Suppressor macrophage treated with lipopolysaccharide for 1 hour (primary cell): Measurements from ENCODE around the gene KLF14.
"Not testable (repeated sequence)": the region's sequence is repeated elsewhere in the genome, so short reads cannot be mapped to it uniquely, and the experiment has no call there.

ENCODE experiments used
- DNase-seq, 3 donors: peaks; one replicate each; pipeline ENCODE4 v3.0.0-alpha.2; 2020 to 2022

Gene KLF14

DNA sequence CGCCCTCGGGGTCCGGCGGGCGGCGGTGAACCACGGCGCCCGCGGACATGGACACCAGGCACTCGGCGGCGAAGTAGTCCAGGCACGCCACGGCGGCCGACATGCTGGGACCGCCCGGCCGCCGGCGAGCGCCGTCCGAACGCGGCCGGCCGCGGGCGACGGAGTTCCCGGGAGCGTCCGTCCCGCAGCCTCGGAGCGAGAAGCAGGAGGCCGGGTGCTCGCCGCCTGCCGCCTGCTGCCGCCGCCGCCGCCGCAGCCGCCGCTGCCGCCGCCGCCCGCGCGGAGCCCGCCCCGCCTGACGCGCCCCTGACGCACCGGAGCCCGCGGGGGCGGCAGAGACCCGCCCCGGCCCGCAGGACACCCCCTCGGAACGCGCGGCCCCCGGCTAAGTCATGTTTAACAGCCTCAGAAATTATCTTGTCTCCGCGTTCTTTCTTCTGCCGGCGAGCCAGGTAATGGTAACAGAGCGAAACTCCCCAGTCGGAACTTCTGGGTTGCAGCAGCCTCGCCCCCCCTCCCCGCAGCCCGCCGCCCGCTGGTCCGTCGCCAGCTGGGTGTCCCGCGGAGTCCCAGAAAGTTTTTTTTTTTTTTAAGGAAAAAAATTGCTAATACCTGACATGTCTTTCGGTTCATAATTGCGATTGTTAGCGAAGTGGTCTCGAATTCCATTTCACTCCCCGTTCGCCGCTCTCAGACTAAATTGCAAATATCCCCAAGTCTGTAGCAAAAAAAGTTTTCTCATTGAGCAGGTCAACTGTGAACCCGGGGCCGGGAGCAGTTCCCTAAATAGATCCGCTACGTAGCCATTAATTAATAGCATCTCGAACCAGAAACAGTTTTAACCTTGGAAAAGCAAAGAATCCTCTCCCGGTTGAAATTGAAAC, at the start of gene KLF14:
KLF14 (minus strand) TSS at position 277 of the 884 bp plus-strand sequence; CDS start at position 103, 174 bp downstream.
- DNase-seq = peak; percentile 45 to 78 (median 67)

DNA sequence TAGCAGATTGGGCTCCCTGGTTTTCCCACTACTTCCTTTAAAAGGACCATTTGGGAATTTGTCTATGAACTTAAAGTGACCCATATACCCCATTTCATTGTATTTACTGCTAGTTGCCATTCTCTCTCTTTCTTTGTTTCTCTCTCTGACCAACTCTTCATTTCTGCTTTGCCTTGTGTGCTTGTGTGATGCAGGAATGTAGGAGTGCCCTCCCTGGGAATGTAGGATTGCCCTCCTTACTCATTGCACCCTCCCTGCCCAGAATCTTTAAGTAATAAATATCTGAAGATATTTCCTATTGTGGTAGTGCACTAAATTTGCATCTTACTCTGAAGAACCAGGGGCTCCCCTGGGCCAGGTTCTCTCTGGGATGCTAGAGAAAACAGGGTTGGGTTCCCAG, 47.3 kb upstream of the KLF14 start:
- DNase-seq = no peak

DNA sequence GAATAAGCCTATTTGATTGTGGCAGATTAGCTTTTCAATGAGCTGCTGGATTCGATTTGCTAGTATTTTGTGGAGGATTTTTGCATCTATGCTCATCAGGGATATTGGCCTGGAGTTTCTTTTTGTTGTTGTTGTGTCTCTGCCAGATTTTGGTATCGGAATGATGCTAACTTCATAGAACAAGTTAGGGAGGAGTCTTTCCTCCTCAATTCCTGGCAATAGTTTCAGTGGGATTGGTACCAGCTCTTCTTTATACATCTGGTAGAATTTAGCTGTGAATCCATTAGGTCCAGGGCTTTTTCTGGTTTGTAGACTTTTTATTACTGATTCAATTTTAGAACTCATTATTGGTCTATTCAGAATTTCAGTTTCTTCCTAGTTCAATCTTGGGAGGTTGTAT, 43.4 kb upstream of the KLF14 start:
- no peak for DNase-seq

DNA sequence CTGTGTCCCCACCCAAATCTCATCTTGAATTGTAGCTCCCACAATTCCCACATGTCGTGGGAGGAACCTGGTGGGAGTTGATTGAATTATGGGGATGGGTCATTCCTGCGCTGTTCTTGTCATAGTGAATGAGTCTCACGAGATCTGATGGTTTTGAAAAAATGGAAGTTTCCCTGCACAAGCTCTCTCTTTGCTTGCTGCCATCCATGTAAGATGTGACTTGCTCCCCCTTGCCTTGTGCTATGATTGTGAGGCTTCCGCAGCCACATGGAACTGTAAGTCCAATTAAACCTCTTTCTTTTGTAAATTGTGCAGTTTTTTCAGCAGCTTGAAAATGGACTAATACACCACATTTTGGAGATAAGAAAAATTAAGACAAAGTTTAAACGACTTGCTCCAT, 38.4 kb upstream of the KLF14 start:
- DNase-seq = not testable (repeated sequence)

DNA sequence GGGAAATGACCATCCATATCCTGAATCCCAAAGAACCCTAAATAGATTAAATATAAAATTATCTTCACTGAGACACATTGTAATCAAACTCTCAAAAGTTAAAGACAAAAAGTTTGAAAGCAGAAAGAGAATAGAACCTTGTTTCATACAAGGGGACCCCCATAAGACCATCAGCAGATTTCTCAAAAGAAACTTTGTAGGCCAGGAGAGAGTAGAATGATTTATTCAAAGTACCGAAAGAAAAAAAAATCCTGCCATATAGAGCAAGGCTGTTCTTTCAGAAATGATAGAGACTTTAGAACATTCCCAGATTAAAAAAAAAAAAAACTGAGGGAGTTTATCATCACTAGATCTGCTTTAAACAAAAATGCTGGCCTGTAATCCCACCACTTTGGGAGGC, 34.8 kb upstream of the KLF14 start:
- DNase-seq = no peak

DNA sequence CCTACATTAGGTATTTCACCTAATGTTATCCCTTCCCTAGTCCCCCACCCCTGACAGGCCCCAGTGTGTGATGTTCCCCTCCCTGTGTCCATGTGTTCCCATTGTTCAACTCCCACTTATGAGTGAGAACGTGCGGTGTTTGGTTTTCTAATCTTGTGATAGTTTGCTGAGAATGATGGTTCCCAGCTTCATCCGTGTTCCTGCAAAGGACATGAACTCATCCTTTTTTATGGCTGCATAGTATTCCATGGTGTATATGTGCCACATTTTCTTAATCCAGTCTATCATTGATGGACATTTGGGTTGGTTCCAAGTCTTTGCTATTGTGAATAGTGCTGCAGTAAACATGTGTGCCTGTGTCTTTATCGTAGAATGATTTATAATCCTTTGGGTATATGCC, 30.6 kb upstream of the KLF14 start:
- DNase-seq = not testable (repeated sequence)

DNA sequence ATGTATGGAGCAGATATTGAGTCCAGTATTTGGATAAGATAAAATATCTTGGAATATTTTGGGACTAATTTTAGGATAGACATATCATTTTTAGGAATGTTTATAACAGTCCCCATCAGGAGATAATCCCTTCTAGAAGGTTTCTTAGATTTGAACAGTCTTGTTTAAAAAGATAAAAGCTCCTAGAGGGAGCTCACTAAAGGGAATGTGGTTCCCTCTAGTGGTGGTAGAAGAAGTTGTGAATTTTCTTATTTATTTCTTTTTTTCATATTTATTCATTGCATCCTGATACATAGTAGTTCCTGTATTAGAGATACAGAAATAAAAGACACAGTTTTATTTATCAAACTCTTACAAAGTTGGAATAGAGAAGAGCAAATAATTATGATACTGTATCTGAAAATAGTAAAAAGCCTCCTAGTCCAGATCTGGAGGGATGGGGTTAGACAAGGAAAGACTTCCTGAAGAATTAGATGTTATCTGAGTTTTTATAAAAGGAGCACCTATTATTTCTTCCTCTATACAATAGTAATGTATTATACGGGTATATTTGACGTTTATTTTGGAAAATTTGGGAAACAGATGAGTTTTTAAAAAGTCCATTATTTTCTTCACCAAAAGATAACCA, 24.5 kb upstream of the KLF14 start:
- DNase-seq = peak; percentile 43 to 76 (median 58)

DNA sequence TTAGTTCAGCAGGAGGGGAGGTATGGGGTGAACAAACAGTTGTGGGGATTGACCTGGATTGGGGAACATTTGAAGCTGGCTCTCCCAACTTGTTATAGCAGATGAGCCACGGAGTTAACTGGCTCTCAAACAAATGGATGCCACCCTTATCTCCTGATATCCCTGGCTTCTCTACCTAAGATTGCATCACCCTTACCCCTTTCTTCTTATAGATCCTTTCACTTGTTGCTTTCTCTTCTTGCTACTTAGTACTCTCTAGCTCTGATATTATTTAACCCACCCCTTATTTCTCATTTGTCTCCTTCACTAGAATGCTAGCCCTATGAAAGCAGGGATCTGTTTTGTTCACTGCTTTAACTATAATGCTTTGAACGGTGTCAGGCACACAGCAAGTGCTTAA, 22.3 kb upstream of the KLF14 start:
- DNase-seq = no peak

DNA sequence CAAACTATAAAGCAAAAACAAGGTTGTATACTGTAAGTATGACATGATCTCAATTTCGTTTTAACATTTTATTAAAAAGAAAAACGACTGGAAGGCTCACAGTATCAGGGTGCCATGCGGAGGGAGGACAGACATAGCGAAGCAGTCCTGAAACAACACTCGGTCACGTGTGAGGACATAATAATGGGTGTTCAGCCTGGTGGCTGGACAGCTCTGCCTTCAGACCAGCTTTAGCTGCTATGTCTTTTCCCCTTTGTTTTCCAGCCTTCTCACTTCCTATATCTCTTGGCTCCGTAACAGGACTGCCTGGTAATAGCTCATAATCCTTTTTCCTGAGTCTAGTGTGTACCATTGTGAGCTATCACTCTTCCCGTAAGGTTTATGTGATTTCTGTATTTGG, 18.4 kb upstream of the KLF14 start:
- DNase-seq = no peak

DNA sequence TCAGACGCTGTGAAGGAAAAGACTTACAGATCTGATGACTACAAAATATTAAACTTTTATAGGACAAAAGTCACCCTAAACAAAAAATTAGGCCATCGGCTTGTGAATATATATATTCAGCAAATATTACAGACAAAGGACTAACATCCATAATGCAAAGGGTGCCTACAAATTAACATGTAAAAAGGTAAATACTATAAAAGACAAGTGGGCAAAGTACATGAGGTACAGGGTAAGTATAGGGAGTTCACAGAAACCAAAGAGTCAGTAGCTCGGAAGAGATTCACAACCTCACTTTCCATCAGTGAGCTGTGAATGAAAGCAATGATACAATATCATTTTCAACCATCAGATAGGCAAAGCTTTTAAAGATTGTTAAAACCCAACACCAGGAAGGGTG, 16.7 kb upstream of the KLF14 start:
- no peak for DNase-seq

DNA sequence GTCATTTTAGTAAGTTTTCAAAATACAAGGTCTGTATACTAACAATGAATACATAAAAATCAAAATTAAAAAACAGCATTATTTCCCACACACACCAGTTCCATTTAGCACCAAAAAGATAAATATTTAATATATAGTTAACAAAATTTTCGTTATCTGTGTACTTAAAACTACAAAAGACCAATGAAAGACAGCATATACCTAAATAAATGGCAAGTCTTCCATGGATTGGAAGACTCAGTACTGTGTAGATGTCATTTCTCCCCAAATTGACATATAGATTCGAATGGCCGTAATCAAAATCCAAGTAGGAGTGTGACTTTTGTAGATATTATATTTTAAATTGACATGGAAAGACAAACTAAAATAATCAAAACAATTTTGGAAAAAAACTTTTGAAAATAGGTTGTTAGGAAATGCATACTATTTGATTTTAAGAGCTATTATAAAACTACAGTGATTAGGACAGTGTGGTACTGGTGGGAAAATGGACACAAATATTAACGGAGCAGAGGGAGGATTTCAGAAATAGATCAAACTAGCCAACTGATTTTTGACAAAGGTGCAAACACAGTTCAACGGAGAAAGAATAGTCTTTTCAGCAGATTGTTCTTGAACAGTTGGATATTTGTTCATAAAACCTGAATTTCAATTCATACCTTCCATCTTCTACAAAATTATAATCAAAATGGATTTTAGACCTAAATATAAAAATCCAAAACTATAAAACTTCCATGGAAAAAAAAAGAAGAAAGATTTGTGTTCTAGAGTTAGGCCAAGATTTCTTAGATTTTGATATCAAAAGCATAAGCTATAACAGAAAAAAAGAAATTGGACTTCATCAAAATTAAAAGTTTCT, 14.8 kb upstream of the KLF14 start:
- DNase-seq = no peak

DNA sequence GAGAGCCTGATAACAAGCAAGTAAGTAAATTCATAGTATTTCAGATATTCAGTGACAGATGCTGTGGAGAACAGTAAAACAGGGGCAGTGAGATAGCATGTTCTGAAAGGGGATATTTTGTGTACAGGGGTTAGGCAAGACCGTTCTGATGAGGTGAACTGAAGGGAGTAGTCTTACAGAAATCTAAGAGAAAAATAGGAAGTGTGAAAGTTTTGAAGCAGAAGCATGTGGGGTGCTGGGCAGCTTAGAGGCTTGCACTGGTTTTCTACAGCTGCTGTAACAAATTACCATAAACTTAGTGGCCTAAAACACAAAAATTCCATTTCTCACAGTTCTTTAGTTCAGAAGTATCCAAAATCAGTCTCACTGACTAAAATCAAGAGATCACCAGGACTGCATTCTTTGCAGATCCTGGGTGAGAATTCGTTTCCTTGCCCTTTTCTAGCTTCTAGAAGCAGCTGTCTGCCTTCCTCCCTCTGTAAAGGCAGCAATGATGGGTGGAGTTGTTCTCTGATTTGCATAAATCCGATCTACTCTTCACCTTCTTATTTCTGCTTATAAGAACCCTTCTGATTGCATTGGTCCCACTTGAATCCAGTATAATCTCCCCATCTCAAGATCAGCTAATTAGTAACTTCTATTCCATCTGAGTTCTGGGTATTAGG, 7.5 kb upstream of the KLF14 start:
- DNase-seq = peak; percentile 42 to 60 (median 50)

DNA sequence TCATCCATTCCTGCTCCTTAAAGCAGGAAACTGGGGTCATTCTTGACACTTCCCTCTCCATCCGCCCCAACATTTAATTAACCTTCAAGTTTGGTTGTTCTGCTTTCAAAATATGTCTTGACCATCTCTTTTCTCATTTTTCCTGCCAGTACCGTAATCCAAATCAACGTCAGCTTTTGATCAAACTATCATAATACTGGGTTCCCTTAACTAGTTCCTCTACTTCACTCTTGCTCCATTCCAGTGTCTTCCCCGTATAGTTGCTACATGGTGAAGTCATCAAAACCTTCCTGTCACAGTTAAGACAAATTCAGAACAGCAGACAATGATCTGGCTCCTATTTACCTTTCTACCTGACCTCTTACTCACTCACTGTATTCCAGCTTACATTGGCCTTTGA, 6.6 kb upstream of the KLF14 start:
- peak; percentile 56 to 74 (median 65) for DNase-seq

DNA sequence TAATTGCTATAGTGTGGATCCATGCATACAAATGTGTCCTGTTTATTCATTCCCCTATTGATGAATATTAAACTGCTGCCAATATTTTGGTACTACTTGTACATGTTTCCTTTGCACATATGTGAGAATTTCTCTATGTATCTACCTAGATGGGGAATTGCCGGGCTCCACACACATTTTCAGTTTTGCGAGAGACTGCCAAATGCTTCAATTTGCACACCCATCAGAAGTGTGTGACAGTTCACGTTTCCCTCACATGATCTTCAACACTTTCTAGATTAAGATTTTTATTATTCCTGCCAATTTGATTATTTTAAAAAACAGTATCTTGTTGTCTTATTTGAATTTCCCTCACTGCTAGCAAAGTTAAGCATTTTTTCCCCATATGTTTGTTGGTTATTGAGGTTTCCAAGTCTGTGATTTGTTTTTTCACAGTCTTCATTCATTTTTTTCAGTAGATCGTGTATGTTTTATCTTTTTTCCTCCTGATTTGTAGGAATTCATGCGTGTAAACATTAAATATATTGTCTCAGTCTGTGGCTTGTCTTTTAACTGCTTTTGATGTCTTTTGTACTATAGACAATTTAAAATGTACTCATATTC, 2.4 kb upstream of the KLF14 start:
- no peak for DNase-seq

DNA sequence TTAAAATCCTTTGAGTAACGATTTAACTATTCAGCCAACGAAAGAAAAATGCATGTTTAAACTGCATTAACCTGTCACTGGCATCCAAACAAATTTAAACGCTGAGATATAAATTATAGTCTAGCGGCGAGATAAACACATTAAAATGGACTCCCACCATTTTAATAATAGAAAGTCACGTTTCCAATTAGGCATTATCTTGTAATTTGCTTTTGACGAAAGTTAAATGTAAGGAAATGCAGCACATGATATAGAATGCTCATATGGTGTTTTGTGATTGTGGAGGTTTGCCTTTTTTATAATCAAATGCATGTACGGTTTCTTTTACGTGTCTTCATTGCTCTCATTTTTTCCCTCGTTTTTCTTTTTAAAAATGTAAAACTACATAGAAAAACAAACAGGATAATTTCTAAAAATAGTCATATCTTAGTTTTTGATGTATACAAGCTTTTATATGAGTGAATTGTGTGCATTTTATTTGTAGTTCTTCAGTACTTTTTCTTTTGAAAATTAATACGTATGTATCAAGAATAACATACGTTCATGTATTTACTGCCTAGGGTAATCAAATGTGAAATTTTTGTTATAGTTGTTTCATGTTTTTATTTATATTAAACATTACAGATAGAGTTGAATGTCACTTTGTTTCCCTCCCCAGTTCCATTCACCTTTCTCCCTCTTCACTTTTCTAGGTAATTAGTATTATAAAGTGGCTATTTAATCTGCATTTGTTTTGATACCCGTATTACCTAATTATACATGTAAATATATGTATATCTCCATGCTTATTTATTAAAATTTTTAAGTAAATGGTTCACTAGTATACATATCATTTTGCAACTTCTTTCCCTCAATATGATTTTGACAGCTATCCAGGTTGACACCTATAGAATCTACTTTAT, 1.1 kb upstream of the KLF14 start:
- no peak for DNase-seq

DNA sequence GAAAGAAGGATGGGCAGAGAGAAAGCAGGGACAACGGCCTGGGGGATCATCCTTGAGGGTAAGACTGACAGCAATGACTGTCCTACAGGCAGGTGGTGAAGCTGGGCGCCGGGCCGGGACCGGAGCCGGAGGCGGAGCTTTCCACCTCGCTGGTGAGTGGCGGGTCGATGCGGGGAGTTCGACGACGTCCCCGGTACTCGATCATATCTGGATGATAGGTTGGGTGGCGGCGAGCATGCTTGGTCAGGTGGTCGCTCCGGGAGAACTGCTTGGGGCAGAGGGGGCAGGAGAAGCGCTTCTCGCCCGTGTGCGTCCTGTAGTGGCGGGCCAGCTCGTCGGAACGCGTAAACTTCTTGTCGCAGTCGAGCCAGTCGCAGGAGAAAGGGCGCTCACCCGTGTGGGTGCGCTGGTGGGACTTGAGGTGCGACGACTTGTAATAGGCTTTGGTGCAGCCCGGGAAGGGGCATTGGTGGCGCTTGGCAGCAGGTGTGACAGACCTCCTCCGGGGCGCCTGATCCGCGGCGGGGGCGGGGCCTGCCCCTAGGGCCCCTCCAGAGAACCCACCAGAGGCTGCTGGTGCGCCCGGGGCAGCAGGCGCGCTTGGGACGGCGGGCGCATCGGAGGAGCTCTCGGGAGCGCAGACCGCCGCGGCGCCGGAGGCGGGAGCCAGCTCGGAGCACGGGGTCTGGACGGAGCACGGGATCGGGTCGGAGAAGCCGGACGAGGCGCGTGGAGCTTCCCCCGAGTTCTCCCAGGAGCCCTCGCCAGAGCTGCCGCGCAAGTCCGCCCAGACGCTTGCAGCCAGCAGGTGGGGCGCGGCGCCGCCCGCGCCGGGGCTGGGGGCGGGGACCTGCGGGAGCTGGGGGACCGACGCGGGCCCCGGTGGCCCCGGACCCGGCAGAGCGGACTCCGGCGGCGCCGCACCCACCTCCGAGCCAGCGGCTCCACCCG, 752 bp downstream of the KLF14 start:
- DNase-seq = peak in 2 of 3 donors; percentile 31 to 47

DNA sequence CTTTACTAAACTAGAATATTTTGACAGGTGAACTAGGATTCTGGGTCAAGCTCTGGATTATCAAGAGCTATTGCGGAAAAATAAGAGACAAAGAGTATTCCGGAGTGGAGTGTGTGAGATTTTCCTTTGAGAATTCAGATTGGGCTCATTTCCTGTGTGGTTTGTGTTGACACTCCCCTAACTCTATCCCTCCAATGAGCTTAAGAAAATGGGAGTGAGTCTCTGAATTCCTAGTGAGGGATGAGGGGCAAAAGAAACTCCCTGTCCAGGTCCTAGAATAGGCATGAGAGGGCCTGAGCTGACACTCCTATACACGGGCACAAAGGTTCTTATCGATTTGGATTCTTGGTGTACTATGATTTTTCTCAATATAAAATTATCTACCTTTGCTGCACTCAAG, 10.2 kb downstream of the KLF14 start:
- no peak for DNase-seq

DNA sequence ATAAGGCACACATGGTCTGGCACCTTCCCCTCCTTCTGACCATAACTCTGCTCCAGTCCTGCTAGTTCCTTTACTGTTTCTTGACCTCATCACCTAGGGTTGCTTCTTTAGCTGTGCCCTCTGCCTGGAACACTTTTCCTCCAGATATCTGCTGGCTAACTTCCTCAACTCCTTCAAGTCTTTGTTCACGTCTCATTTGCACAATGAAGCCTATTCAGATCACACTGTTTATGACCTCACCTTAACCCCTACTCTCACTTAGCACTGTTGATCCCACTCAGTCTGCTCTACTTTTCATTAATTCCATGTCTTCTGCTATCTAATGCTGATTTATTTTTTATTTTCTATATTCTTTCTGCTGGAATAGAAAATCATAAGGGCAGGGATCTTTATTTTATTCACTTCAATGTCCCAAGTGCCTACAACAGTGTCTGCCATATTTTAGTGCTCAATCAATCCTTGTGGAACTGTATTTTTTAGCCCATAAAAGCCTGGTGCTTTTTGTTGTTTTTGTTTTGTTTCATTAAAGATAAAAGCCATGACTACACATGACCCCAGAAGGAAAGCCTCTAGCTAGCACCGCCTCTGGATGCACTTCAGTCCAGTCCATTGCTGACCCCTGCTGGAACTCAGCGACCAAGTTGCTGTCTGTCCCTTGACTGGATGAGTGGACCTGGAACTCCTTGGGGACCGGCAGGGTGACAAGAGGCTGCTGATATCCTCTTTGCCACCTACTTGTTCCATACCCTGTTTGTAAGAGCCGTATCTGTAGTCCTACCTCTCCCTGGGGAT, 12.3 kb downstream of the KLF14 start:
- peak; percentile 59 to 67 (median 65) for DNase-seq

DNA sequence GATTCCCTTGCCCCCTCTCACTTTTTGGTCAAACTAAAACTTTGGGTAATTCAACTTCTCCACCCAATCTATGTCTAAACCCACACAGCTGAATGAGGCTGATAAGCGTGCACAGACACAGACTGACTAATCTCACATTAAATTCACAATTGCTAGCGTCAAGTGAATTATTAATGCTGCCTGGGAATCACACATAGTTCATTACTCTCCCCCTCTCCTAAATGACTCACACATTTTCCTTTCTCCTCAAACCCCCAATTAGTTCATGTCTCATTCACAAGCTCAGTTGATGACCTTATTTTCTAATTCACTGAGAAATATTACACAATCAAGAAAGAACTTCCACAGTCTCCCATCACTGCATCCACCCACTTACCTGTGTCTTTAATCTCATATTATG, 14.5 kb downstream of the KLF14 start:
- DNase-seq = peak in 1 of 3 donors; percentile 18
